NK-92 treated with Interleukin-12 subunit alpha and Interleukin-12 subunit beta, amount 100 ng/mL, for 24 hours (cell line): ENCODE measurements around the gene MTM1.

ENCODE experiments used
- DNase-seq: peaks from one replicate; lab custom pipeline; 2025; lab: John Stamatoyannopoulos, UW

Gene MTM1

GRCh38 chrX:150605603-150606002, 37.2 kb downstream of the MTM1 start:
- no peak for DNase-seq

GRCh38 chrX:150607201-150607600, 38.8 kb downstream of the MTM1 start:
- DNase-seq = no peak

- DNase-seq = no peak
Observed at GRCh38 chrX:150610043-150610442, 41.6 kb downstream of the MTM1 start.

GRCh38 chrX:150610446-150610845, 42.0 kb downstream of the MTM1 start:
- DNase-seq = no peak

- no peak for DNase-seq
Observed at GRCh38 chrX:150615356-150615755, 46.9 kb downstream of the MTM1 start.

GRCh38 chrX:150616179-150616862, 47.9 kb downstream of the MTM1 start:
- DNase-seq = no peak

- no peak for DNase-seq
Observed at GRCh38 chrX:150616863-150617198, 48.4 kb downstream of the MTM1 start.

- DNase-seq = no peak
Observed at GRCh38 chrX:150621652-150622051, 53.2 kb downstream of the MTM1 start.

GRCh38 chrX:150623583-150623982, 55.2 kb downstream of the MTM1 start:
- DNase-seq = no peak

- no peak for DNase-seq
Observed at GRCh38 chrX:150625097-150625496, 56.7 kb downstream of the MTM1 start.

GRCh38 chrX:150625875-150626274, 57.5 kb downstream of the MTM1 start:
- no peak for DNase-seq

- no peak for DNase-seq
Observed at GRCh38 chrX:150627957-150628356, 59.5 kb downstream of the MTM1 start.

GRCh38 chrX:150635952-150636351, 67.5 kb downstream of the MTM1 start:
- no peak for DNase-seq

- DNase-seq = no peak
Observed at GRCh38 chrX:150642423-150642822, 74.0 kb downstream of the MTM1 start.

GRCh38 chrX:150643271-150643670, 74.8 kb downstream of the MTM1 start:
- no peak for DNase-seq

GRCh38 chrX:150643958-150644357, 75.5 kb downstream of the MTM1 start:
- no peak for DNase-seq

GRCh38 chrX:150644422-150644821, 76.0 kb downstream of the MTM1 start:
- no peak for DNase-seq

- DNase-seq = no peak
Observed at GRCh38 chrX:150647331-150647730, 78.9 kb downstream of the MTM1 start.

- no peak for DNase-seq
Observed at GRCh38 chrX:150648296-150648940, 80.0 kb downstream of the MTM1 start.

- DNase-seq = no peak
Observed at GRCh38 chrX:150649096-150649870, 80.9 kb downstream of the MTM1 start.

- no peak for DNase-seq
Observed at GRCh38 chrX:150651906-150652305, 83.5 kb downstream of the MTM1 start.

GRCh38 chrX:150655788-150656187, 87.4 kb downstream of the MTM1 start:
- DNase-seq = no peak

GRCh38 chrX:150663073-150663472, 94.7 kb downstream of the MTM1 start:
- no peak for DNase-seq
